NCI-H146 treated with DMSO at 0.1 percent for 48 hours (cell line): ENCODE measurements around the gene CST3.
"Not testable (repeated sequence)": the region's sequence is repeated elsewhere in the genome, so short reads cannot be mapped to it uniquely, and the experiment has no call there.

Source experiments
- DNase-seq: peaks from one replicate; lab custom pipeline; 2025; ENCODE audit not compliant: unreplicated experiment; lab: John Stamatoyannopoulos, UW

The CST3 gene

GRCh38 chr20:23662276-23662870, 24.6 kb upstream of the CST3 start:
- DNase-seq = no peak

- no peak for DNase-seq
Observed at GRCh38 chr20:23661002-23661429, 23.3 kb upstream of the CST3 start.

- no peak for DNase-seq
Observed at GRCh38 chr20:23659989-23660837, 22.5 kb upstream of the CST3 start.

GRCh38 chr20:23659610-23659988, 21.8 kb upstream of the CST3 start:
- not testable (repeated sequence) for DNase-seq

GRCh38 chr20:23658989-23659609, 21.3 kb upstream of the CST3 start:
- DNase-seq = no peak

GRCh38 chr20:23658336-23658735, 20.6 kb upstream of the CST3 start:
- DNase-seq = no peak

- DNase-seq = no peak
Observed at GRCh38 chr20:23657202-23657601, 19.4 kb upstream of the CST3 start.

- no peak for DNase-seq
Observed at GRCh38 chr20:23656372-23656771, 18.6 kb upstream of the CST3 start.

GRCh38 chr20:23655491-23656211, 17.9 kb upstream of the CST3 start:
- no peak for DNase-seq

GRCh38 chr20:23654717-23655116, 17.0 kb upstream of the CST3 start:
- DNase-seq = no peak

- DNase-seq = no peak
Observed at GRCh38 chr20:23654000-23654399, 16.2 kb upstream of the CST3 start.

- no peak for DNase-seq
Observed at GRCh38 chr20:23653400-23653938, 15.7 kb upstream of the CST3 start.

- no peak for DNase-seq
Observed at GRCh38 chr20:23652926-23653325, 15.2 kb upstream of the CST3 start.

GRCh38 chr20:23652371-23652770, 14.6 kb upstream of the CST3 start:
- no peak for DNase-seq

GRCh38 chr20:23651117-23651516, 13.4 kb upstream of the CST3 start:
- DNase-seq = no peak

GRCh38 chr20:23649830-23650417, 12.2 kb upstream of the CST3 start:
- no peak for DNase-seq

GRCh38 chr20:23649242-23649641, 11.5 kb upstream of the CST3 start:
- no peak for DNase-seq

GRCh38 chr20:23647346-23647745, 9.6 kb upstream of the CST3 start:
- DNase-seq = no peak

- no peak for DNase-seq
Observed at GRCh38 chr20:23646106-23646873, 8.5 kb upstream of the CST3 start.

- DNase-seq = no peak
Observed at GRCh38 chr20:23645575-23645974, 7.8 kb upstream of the CST3 start.
